Activated CD8-positive, alpha-beta memory T cell treated with anti-CD3 and anti-CD28 coated beads, Interleukin-2, amount 50 U/mL, for 48 hours (primary cell): ENCODE data around the gene FRZB.
"Not testable (repeated sequence)": the region's sequence is repeated elsewhere in the genome, so short reads cannot be mapped to it uniquely, and the experiment has no call there.

Experiments
- DNase-seq: peaks from one replicate; pipeline ENCODE4 v3.0.0-alpha.2; 2020

Gene FRZB

GRCh38 chr2:182890305-182890704 is 23.9 kb upstream of the FRZB start:
- DNase-seq = no peak

- no peak for DNase-seq
Measured at GRCh38 chr2:182887753-182888415, 21.4 kb upstream of the FRZB start.

- DNase-seq = no peak
Measured at GRCh38 chr2:182887093-182887492, 20.7 kb upstream of the FRZB start.

- DNase-seq = no peak
Measured at GRCh38 chr2:182885771-182886170, 19.3 kb upstream of the FRZB start.

- DNase-seq = no peak
Measured at GRCh38 chr2:182883451-182883850, 17.0 kb upstream of the FRZB start.

GRCh38 chr2:182880100-182880499 is 13.7 kb upstream of the FRZB start:
- not testable (repeated sequence) for DNase-seq

GRCh38 chr2:182876653-182877052 is 10.2 kb upstream of the FRZB start:
- not testable (repeated sequence) for DNase-seq

GRCh38 chr2:182870227-182870626 is 3.8 kb upstream of the FRZB start:
- no peak for DNase-seq

GRCh38 chr2:182868054-182868796 is 1.8 kb upstream of the FRZB start:
- DNase-seq = no peak

- no peak for DNase-seq
Measured at GRCh38 chr2:182867426-182868053, 1.1 kb upstream of the FRZB start.

GRCh38 chr2:182866095-182866460 is 359 bp downstream of the FRZB start:
- DNase-seq = peak; percentile 50

- no peak for DNase-seq
Measured at GRCh38 chr2:182864949-182865570, 1.4 kb downstream of the FRZB start.

GRCh38 chr2:182863642-182864041 is 2.8 kb downstream of the FRZB start:
- DNase-seq = no peak

- DNase-seq = no peak
Measured at GRCh38 chr2:182862091-182862490, 4.3 kb downstream of the FRZB start.

- DNase-seq = no peak
Measured at GRCh38 chr2:182860858-182861257, 5.6 kb downstream of the FRZB start.

GRCh38 chr2:182858671-182859070 is 7.8 kb downstream of the FRZB start:
- no peak for DNase-seq

GRCh38 chr2:182855376-182855775 is 11.1 kb downstream of the FRZB start:
- DNase-seq = no peak

- no peak for DNase-seq
Measured at GRCh38 chr2:182854375-182855105, 11.9 kb downstream of the FRZB start.

- DNase-seq = no peak
Measured at GRCh38 chr2:182852801-182853200, 13.6 kb downstream of the FRZB start.

GRCh38 chr2:182852090-182852489 is 14.3 kb downstream of the FRZB start:
- DNase-seq = no peak

- no peak for DNase-seq
Measured at GRCh38 chr2:182845794-182846417, 20.5 kb downstream of the FRZB start.

GRCh38 chr2:182836451-182836850 is 30.0 kb downstream of the FRZB start:
- no peak for DNase-seq

GRCh38 chr2:182834293-182834692 is 32.1 kb downstream of the FRZB start:
- DNase-seq = no peak
